Hepatocyte (in vitro differentiated cells): ENCODE data around the gene MDGA2. TPM values are rescaled to one million over a fixed set of nuclear protein-coding genes. Genes with fewer than 3 reads are reported as not detected.
A peak's percentile ranks its signal among the peaks of the same experiment; 100 is the strongest.

ENCODE experiments used
- DNase-seq: peaks from one replicate; pipeline ENCODE4 v3.0.0-alpha.2; 2016; ENCODE audit warnings: low spot score
- H2AFZ ChIP-seq: fragments of 200-600 bp; sonication (generic); 2 replicates; pipeline ENCODE4 v1.6.0; 2016; ENCODE audit warnings: antibody characterized with exemption, mild to moderate bottlenecking
- H3K27ac ChIP-seq: fragments of 200-600 bp; sonication (generic); 2 replicates; pipeline ENCODE4 v1.5.1; 2016; ENCODE audit warnings: mild to moderate bottlenecking
- H3K27me3 ChIP-seq: fragments of 200-600 bp; sonication (generic); 2 replicates; pipeline ENCODE4 v1.6.1; 2016
- H3K36me3 ChIP-seq: fragments of 200-600 bp; sonication (generic); replicated peaks from 2 replicates; pipeline ENCODE4 v1.5.1; 2016; ENCODE audit warnings: low read depth; ENCODE audit not compliant: insufficient read depth
- H3K4me1 ChIP-seq: fragments of 200-600 bp; sonication (generic); 2 replicates; pipeline ENCODE4 v1.5.1; 2016; ENCODE audit warnings: mild to moderate bottlenecking, moderate library complexity; ENCODE audit not compliant: insufficient read depth
- H3K4me2 ChIP-seq: fragments of 200-600 bp; sonication (generic); 2 replicates; pipeline ENCODE4 v1.6.0; 2016
- H3K4me3 ChIP-seq: fragments of 200-600 bp; sonication (generic); 2 replicates; pipeline ENCODE4 v1.5.1; 2016; ENCODE audit warnings: mild to moderate bottlenecking
- H3K79me2 ChIP-seq: fragments of 200-600 bp; sonication (generic); 2 replicates; pipeline ENCODE4 v1.6.0; 2017; ENCODE audit warnings: mild to moderate bottlenecking
- H3K9me2 ChIP-seq: fragments of 200-600 bp; sonication (generic); replicated peaks from 2 replicates; pipeline ENCODE4 v1.6.0; 2017; ENCODE audit warnings: mild to moderate bottlenecking; ENCODE audit not compliant: insufficient read depth
- H3K9me3 ChIP-seq: fragments of 200-600 bp; sonication (generic); 2 replicates; pipeline ENCODE4 v1.5.1; 2016; ENCODE audit warnings: low read depth, mild to moderate bottlenecking
- H4K20me1 ChIP-seq: fragments of 200-600 bp; sonication (generic); 2 replicates; pipeline ENCODE4 v1.6.0; 2016; ENCODE audit warnings: mild to moderate bottlenecking; ENCODE audit not compliant: insufficient read depth, poor library complexity, severe bottlenecking
- EZH2 ChIP-seq: fragments of 200-600 bp; sonication (generic); IDR thresholded peaks from 2 replicates; pipeline ENCODE4 v1.6.1; 2016; ENCODE audit warnings: antibody characterized with exemption, mild to moderate bottlenecking, borderline replicate concordance
- EZH2phosphoT487 ChIP-seq: fragments of 200-600 bp; sonication (generic); IDR thresholded peaks from one replicate; pipeline ENCODE4 v1.6.1; 2018; ENCODE audit warnings: antibody characterized with exemption, mild to moderate bottlenecking, low read depth, moderate library complexity; ENCODE audit not compliant: unreplicated experiment, severe bottlenecking
- WGBS: methylation state at CpG from one replicate; pipeline ENCODE4 v1.1.6; 2016; ENCODE audit warnings: low lambda C conversion rate; ENCODE audit errors: missing lambda C conversion rate; 5-methylcytosine and 5-hydroxymethylcytosine counted together
- polyA plus RNA-seq: library from polyadenylated mRNA; unstranded; fragments of >200 nt; fragmentation: Nextera tagmentation; extraction: Ambion mirVana; gene quantifications from 2 replicates; pipeline ENCODE4 v1.2.1, GENCODE V29; 2016
- total RNA-seq: library from RNA; depleted of rRNA; stranded (reverse); fragments of >200 nt; gene quantifications from 2 replicates; pipeline ENCODE4 v1.2.3, GENCODE V29; 2014
- TF ChIP-seq, protein P1 (sequence below): fragments of 200-600 bp; sonication (generic); IDR thresholded peaks from 2 replicates; pipeline ENCODE4 v1.5.1; 2016; ENCODE audit warnings: antibody characterized with exemption, mild to moderate bottlenecking; ENCODE audit not compliant: poor library complexity

Gene MDGA2
- total and polyA plus RNA-seq, 2 experiments from 2014 or later = 0.51 to 0.70 TPM

DNA sequence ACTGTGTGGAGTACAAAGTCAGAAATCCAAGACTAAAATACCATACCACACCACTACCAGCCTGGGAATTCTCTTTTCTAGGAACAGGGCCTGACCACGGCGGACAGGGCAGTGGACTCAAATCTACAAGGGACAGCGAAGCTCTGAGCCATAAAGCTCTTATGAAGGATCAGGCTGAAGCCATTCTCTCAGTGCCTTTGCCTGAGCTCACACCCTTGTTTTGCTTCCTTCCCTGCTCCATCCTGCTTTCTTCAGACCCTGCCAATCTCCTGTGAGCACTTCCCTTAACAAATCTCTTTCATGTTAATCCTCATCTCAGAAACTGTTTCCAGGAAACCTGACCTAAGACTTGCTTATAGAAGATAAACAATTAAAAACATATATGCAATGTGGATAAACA lies 398.5 kb downstream of the MDGA2 start:
- Histone ChIP-seq H3K27me3 (no peaks in the 10 kb centered on the region), H2AFZ (no peak overlapping the region), H3K36me3 (no peaks in the 10 kb centered on the region), H3K4me1 (no peaks in the 10 kb centered on the region), H3K4me2 (no peak overlapping the region), H3K9me2 (no peaks in the 10 kb centered on the region), H3K4me3 (no peak overlapping the region), H4K20me1 (no peaks in the 10 kb centered on the region), H3K9me3 (no peaks in the 10 kb centered on the region), H3K79me2 (no peaks in the 10 kb centered on the region), H3K27ac (no peak overlapping the region)
- TF ChIP-seq, protein P1, sequence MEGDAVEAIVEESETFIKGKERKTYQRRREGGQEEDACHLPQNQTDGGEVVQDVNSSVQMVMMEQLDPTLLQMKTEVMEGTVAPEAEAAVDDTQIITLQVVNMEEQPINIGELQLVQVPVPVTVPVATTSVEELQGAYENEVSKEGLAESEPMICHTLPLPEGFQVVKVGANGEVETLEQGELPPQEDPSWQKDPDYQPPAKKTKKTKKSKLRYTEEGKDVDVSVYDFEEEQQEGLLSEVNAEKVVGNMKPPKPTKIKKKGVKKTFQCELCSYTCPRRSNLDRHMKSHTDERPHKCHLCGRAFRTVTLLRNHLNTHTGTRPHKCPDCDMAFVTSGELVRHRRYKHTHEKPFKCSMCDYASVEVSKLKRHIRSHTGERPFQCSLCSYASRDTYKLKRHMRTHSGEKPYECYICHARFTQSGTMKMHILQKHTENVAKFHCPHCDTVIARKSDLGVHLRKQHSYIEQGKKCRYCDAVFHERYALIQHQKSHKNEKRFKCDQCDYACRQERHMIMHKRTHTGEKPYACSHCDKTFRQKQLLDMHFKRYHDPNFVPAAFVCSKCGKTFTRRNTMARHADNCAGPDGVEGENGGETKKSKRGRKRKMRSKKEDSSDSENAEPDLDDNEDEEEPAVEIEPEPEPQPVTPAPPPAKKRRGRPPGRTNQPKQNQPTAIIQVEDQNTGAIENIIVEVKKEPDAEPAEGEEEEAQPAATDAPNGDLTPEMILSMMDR = no peak
- TF ChIP-seq EZH2 (no peak), EZH2phosphoT487 (no peak)
- 59% methylated on average over 3 of the region's 3 CpGs for WGBS
- no peak for DNase-seq

DNA sequence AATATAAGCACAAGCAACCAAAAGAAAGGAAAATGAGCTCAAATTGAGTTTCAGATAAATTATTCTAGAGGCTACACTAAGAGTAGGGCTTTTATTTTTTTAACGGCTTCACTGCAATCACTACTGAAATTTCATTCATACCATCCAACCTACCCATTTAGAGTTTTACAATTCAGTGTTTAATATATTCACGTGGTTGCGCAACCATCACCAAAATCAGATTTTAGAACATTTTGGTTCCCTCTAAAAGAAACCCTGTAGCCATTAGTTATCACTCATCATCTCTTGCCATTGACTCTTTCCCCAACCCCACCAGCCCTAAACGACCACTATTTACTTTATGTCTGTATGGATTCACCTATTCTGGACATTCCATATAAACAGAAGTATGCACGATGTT lies 401.5 kb downstream of the MDGA2 start:
- 80% methylated on average over 5 of the region's 5 CpGs for WGBS
- no peaks in the 10 kb centered on the region for H4K20me1 ChIP-seq
- no peak overlapping the region for H3K4me3 ChIP-seq
- H2AFZ ChIP-seq = no peak overlapping the region
- DNase-seq = no peak
- H3K9me2 ChIP-seq = no peaks in the 10 kb centered on the region
- no peaks in the 10 kb centered on the region for H3K4me1 ChIP-seq
- H3K4me2 ChIP-seq = no peak overlapping the region
- no peak overlapping the region for H3K27ac ChIP-seq
- TF ChIP-seq, protein P1 = no peak
- TF ChIP-seq EZH2phosphoT487 = no peak
- no peak for TF ChIP-seq EZH2
- H3K79me2 ChIP-seq = no peaks in the 10 kb centered on the region
- H3K27me3 ChIP-seq = no peaks in the 10 kb centered on the region
- no peaks in the 10 kb centered on the region for H3K9me3 ChIP-seq
- H3K36me3 ChIP-seq = no peaks in the 10 kb centered on the region

DNA sequence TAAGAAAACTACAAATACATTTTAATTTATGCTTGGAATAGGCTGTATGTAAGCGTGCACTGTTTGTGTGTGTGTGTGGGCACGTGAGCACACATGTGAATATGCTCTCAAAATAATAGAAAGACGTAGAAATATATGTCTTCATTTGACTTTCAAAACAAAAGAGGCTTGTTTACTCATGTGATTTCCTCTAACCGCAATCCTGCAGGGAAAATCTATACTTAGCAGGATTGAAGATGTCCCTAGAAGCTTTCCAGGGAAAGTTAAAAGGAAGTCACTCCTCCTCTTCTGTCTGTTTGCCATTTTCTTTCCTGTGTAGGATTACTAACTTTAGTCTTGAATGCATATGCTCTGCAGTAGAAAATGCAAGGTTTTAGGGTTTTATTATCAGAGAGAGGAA lies 404.7 kb downstream of the MDGA2 start:
- no peak for TF ChIP-seq EZH2phosphoT487
- TF ChIP-seq, protein P1 = no peak
- no peak for TF ChIP-seq EZH2
- Histone ChIP-seq H3K36me3 (no peaks in the 10 kb centered on the region), H3K9me3 (no peaks in the 10 kb centered on the region), H3K4me2 (no peak overlapping the region), H4K20me1 (no peaks in the 10 kb centered on the region), H3K9me2 (no peaks in the 10 kb centered on the region), H3K79me2 (no peaks in the 10 kb centered on the region), H3K4me1 (no peaks in the 10 kb centered on the region), H3K27ac (no peak overlapping the region), H2AFZ (peak overlapping the region; percentile 27), H3K4me3 (no peak overlapping the region), H3K27me3 (no peaks in the 10 kb centered on the region)
- whole genome bisulfite sequencing = 83% methylated on average over 4 of the region's 4 CpGs
- DNase-seq = no peak
